GM21529 (cell line): ENCODE data around the gene ANO4.
A peak's percentile ranks its signal among the peaks of the same experiment; 100 is the strongest.
"Not testable (repeated sequence)": the region's sequence is repeated elsewhere in the genome, so short reads cannot be mapped to it uniquely, and the experiment has no call there.

Experiments
- ATAC-seq: cut with Tn5 transposase; IDR thresholded peaks from one replicate; pipeline ENCODE4 v1.9.1; 2021; ENCODE audit not compliant: unreplicated experiment

The ANO4 gene

DNA sequence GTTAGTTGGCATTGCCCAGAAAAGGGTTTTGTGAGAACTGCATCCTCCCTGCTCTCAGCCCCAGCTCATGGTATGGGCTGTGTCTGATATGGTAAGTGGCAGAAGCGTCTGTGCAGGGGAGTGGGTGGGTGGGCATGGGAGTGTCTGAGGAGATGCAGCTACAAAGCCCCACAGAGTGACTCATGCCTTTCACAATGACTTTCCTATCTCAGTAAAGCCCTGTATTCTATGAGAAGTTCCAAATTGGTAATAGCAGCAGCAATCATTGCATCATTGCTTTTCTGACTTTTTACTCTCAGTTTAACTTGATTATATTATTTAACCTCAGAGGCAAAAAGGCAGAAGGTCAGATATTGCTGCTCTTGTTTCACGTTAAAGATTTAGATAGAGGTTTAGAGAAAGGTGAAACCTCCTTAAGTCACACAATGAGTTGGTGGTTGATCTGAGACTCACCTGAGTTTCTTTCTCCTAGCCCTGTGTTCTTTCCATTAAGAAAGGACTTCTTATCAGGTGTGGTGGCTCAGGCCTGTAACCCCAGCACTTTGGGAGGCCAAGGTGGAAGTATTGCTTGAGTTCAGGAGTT, 243.8 kb downstream of the ANO4 start:
- peak; percentile 71 for ATAC-seq

DNA sequence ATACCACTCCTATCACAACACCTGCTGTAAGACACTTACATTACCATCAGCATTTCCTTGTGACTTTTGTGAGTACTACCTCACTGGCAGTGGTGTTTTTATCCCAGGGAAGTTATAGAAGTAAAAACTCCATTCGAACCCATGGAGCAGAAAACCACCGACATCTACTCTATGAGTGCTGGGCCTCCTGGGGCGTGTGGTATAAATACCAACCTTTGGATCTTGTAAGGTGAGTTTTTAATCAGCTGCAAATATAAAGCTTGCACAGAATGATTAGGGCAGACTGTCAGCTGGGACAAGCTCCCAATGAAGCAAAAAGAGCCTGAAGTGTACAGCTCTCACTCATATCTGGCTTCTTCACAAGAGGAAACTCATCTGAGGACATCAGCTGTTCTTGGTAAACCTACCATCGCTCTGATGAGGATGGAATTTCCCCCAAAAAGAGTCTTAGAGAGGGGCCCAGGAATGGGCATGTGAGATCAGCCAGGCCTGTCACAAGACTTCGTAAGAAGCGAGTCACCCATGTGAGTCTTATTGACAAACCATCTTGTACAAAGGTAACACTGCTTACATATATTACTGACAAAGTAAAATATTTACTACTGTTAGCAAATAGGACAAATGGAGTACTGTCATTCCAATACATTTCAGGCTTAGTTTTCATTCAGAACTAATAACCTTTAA, 245.4 kb downstream of the ANO4 start:
- ATAC-seq = no peak

DNA sequence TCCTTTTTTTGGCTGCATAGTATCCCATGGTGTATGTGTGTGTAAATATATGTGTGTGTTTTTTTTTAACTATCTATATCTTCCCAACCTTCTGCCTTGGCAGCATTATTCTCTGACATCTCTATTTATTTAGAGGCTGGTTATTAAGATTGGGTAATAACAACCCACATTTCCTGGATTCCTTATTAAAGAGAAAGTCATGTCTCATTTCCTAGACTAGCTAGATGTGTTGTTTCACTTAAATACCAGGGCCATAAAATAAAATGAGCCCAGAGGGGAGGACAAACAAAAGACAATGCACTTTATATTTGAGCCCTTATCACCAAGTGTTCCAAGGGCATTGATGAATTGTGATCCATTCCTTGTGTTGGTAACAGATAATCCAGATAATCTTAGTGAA, 246.4 kb downstream of the ANO4 start:
- ATAC-seq = no peak

DNA sequence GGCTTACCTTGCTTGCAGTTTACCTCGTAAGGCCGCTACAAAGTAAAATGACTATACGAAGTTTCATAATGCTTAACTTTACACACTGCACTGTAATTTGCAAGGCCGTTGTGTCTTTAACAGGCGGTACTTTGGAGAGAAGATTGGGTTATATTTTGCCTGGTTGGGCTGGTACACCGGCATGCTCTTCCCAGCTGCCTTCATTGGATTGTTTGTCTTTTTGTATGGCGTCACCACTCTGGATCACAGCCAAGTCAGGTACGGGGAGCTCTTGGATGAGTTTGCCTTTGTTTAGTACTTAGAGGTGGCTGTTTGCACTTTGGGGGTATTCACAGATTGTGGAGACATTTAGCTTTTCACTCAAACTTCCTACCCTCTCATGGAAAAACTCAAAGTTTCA, 247.6 kb downstream of the ANO4 start:
- no peak for ATAC-seq

DNA sequence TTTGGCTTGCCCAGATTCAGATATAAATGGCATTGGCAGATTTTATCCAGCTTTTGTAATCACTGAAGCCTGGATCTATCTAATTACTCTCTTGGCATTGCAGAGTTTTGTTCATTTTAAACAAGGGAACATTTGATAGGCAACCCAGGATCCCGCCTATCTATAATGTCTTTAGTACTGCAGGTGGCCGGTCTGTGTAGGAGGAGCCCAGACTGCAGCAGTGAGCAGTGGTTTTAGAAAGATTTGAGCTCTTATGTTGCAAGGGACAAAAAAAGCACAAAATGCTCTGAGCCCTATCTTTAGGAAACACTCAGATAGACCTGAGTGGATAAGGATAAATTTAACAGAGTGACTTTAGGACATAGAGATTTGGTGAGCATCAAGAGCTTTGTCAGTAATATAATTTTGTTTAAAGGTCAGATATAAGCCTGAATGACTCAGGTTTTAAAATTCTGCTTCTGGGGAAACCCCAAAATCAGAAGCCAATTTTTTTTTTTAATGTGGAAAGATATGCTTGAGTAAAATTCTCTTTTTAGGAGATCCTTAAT, 250.0 kb downstream of the ANO4 start:
- no peak for ATAC-seq

DNA sequence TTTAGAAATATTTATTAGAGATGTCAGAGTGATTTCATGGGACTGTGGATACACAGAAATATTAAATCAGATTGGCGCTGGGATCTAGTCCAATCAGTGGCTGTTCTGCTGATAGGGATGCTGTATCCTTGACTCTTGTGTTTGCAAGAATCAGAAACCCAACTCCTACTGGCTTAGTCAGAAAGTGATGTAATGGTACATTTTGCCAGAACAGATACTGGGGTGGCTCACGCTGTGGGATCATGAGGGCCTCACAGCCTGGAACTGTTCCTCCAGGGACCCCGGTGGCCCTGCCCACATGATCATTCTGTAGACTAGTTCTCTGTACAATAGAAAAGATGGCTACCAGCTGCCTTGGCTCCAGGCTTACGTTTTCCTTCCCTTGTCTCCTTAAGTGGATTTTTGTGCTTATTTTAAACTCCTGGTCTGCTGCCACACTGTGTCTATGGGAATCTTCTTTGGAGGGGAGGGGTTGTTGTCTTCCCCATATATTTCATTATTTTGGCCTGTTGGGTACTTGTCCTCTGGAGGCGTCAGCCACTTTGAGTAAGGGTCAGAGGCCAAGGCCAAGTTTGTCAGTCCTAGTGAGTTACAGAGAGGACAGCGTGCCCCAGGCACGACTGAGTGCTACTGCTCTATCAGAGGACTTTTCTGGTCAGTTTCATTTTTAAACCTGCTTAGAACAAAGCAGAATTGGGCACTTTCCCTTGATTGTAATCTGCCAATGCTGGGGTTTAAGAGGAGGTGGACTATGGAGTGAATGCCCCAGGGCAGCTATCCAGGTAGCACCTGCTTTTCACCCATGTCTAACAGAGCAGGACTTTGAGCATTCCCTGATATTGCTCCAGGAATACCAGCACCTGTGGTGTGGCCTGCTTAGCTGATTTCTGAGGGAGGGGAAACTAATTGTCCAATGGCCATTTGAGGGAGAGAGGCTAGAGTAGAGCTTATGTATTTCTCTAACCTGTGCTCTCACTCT, 251.2 kb downstream of the ANO4 start:
- no peak for ATAC-seq

DNA sequence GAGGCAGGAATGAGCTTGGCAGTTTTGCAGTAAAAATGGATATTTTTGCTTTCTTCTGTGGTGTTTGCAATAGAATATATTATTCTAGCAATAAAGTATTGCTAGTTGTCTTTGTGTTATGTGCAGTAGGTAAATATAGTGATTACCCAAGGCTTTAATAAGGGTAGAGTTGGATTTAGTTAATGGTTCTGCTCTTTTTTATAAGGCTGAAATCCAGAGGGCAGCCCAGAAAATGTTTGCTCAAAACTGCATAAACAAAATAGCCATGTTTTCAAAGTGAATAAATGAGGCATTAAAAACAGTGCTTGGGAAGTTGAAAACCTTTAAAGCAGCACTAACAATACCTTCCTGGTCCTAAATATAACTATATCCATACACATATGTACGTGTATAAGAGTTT, 253.1 kb downstream of the ANO4 start:
- ATAC-seq = no peak

DNA sequence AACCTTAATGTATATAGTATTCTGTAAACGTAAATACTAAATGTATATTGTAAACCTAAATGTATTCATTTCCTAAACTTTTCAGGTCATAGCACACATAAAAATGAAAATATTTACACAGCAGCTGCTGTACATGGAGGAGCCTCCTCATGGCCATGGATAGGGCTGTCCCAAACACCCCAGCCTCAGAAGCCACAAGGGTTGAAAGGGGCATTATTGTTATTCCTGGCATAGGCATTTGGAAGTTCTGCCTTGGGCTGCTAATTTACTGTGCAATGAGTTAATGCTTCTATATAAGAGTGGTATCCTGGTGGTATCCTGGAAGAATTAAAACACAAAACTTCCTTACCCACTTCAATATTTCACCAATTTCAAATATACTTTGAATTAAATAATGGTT, 256.1 kb downstream of the ANO4 start:
- no peak for ATAC-seq

DNA sequence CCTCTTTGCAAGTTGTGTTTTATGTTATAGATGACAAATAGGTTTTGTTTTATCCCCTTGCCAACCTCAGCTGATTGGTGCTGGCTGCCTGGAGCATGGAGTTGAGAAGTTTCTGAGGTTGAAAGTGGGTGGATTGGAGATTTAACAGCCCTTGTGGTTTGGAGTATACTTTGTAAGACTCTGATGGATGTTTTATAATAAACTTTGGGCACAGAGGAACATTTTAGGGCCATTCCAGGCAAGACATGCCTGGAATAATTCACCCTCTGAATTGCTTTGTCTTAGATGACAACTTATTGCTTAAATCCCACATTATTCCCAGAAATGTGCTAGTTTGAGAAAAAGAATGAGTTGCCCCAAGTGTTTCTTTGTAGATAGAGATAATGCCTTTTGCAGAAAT, 256.6 kb downstream of the ANO4 start:
- no peak for ATAC-seq

DNA sequence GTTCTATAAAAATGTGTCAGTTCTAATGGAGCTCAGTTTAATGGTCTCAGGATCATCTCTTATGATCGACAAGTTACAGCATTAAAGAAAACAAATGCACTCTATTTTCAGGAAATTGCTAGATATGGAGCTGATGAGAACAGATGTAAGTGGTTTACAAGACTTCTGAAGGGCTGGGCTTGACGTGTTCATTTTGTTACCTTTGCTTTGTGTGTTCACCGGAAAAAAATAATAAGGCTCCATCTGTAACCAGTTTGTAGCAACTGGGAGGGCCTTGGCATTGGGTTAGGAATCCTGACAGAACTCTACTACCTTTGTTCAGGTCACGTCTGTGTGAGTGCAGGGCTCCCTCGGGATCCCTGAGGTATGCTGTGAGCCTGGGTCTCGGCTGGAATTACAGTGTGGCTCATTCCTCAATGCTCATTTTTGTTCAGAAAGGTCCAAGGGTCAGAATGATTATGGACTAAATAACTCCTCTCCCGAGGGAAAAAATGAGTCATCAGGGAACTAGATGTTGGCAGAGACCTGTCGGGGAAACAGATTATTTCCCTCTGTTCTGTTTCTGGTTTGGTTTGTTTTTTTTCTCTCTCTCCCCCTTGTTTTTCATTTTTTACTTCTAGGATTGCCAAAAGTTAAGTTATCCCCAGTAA, 257.4 kb downstream of the ANO4 start:
- ATAC-seq = no peak

DNA sequence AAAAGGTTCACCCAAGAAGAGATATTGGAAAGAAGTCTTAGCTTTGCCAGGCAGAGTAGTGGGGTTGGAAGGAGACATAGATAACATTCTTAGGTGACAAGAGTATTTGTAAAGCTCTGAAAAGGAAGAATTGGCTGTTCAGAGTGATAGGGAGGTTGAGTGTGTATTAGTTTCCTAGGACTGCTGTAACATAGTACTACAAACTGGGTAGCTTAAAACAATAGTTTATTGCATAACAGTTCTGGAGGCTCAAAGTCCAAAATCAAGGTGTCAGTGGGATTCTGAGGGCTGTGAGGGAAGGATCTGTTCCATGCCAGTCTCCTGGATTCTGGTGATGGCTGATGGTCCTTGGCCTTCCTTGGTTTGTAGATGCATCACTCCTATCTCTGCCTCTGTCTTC, 258.6 kb downstream of the ANO4 start:
- ATAC-seq = no peak

DNA sequence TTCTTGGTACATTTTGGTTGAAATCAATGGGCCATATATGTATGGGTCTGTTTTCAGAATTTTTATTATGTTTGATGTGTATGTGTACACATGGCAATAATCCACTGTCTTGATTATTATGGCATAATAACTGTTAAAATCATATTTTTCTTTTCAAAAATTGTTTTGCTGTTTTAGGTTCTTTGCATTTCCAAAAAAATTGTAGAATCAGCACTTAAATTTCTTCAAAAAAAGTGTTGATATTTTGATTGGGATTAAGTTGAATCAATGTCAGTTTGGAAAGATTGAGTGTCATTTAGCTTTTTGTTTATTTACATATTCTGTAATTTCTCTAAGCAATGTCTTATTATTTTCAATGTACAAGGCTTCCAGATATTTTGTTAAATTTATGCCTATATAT, 261.4 kb downstream of the ANO4 start:
- ATAC-seq = no peak

DNA sequence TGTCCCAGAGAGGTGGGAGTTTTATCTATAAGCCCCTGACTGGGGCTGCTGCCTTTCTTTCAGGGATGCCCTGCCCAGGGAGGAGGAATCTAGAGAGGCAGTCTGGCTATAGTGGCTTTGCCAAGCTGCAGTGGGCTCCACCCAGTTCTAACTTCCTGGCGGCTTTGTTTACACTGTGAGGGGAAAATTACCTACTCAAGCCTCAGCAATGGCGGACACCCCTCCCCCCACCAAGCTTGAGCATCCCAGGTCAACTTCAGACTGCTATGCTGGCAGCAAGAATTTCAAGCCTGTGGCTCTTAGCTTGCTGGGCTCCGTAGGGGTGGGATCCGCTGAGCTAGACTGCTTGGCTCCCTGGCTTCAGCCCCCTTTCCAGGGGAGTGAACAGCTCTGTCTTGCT, 267.9 kb downstream of the ANO4 start:
- ATAC-seq = not testable (repeated sequence)

DNA sequence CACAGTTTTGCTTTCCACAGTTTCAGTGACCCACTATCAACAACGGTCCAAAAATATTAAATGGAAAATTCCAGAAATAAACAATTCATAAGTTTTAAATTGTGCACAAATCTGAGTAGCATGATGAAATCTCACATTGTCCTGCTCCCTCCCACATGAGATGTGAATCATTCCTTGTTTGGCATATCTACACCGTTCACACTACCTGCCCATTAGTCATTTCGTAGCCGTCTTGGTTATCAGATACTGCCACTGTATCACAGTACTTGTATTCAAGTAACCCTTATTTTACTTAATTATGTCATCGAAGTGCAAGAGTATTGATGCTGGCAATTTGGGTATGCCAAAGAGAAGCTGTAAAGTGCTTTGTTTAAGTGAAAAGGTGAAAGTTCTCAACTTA, 270.1 kb downstream of the ANO4 start:
- ATAC-seq = no peak

DNA sequence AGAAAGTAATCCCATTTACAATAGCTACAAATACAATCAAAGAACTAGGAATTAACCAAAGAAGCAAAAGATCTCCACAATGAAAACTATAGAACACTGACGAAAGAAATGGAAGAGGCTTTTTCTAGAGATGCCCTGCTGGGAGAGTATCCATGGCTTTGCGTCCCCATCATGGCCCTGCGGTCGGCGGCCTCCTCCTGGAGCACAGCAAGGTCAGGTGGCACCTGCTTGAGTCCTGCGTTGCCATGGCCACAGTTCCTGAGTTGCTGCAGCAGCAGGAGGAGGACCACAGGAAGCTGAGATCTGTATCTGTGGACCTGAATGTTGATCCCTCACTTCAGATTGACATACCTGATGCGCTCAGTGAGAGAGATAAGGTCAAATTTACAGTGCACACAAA, 271.9 kb downstream of the ANO4 start:
- no peak for ATAC-seq

DNA sequence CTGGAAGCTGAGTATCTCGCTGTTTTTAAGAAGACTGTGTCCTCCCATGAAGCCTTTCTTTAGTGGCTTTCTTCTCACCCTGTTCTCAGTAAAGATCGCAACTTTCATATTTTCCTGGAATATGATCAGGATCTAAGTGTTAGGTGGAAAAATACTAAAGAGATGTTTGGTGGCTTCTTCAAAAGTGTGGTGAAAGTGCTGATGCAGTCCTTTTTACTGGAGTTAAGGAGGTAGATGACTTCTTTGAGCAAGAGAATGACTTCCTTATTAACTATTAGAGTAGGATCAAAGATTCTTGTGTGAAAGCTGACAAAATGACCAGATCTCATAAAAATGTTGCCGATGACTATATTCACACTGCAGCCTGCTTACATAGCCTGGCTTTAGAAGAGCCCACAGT, 273.8 kb downstream of the ANO4 start:
- ATAC-seq = no peak

DNA sequence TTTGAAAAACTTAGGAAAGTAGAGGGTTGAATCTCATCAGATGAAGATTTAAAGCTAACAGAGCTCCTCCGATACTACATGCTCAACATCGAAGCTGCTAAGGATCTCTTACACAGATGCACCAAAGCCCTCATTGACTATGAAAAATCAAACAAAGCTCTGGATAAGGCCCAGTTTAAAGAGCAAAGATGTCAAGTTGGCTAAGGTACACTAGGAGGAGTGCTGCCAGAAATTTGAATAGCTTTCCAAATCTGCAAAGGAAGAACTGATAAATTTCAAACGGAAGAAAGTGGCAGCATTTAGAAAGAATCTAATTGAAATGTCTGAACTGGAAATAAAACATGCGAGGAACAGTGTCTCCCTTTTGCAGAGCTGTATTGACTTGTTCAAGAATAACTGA, 274.3 kb downstream of the ANO4 start:
- ATAC-seq = no peak

DNA sequence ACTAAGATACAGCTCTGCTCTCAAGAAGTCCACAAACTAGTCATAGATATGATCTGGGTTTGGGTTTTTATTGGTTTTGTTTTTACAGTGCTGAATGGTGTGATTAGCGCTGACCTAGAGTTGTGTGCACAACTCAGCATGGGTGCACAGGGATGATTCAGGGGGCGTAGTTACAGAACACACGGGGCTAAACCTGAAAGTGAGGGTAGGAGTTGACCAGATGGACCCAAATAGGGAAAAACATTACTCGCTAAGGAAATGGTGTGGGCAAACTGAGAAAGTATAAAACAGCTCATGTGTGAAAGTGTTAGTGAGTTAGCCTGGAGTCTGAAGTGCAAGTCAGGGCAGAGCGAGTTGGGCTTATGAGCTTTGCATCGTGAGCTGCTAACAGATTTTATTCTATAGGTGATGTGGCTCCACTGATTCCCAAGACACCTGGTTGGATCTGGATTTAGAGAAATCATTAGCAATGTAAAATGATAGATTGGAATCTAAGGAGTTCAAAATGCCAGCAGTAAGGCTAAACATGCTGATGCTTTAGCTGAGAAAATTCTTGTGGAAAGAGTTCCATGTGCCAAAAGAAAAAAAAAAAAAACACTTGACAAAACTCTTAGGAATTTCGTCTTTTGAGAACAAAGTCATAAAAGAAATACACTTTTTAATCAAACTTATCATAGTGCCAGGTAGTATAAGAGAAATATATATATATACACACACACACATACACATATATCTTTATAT, 280.5 kb downstream of the ANO4 start:
- no peak for ATAC-seq

DNA sequence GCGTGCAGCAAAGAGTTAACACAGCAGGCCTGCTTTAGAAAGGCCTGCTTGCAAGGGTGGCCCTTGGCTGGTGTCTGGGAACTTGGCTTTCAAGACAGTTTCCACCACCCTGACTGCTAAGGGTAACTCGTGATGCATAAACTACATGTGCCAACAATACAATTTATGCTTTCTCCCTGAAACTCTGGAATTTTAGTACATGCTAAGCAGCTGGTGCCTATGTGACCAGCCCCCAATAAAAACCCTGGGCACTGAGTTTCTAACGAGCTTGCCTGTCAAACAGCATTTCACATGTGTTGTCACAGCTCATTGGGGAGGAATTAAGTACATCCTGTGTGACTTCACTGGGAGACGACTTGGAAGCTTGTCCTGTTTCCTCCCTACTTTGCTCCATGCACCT, 282.3 kb downstream of the ANO4 start:
- ATAC-seq = no peak

DNA sequence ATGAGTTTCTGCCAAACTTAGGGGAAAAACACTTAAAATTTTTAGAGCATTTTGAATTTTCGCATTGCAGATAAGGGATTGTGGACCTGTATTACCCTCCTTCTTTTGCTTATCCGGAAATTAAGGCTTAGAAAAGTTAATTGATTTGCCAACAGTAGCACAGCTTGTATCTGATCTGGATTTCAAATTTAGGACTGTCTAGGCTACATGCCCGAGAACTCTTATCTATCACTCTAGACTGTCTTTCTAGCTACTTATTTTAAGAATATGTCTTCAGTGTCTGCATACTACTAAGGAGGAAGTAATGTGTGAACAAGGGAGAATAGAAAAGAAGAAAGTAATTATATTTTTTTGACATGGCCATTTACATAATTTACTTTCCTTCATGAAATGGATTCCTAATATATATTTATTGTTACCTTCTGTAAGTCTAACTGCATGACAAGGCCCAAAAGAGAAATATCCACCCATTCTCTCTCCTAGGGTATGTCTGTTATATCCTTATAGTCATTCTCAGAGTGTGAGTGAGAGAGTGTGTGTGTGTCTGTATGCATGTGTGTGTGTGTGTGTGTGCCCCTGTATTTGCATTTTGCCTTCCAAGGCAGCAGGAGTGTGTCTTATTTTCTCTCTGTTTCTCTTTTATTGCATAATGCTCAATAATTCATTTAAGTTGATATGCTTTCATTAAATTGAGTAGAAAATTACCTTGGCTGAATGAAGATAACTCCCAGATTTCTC, 283.4 kb downstream of the ANO4 start:
- ATAC-seq = no peak
